Loucy (cell line): ENCODE results near the gene CCDC200.

Source experiments
- EZH2phosphoT487 ChIP-seq: fragments of 200-600 bp; IDR thresholded peaks from 2 replicates; pipeline ENCODE4 v1.6.1; 2018; ENCODE audit warnings: antibody characterized with exemption, mild to moderate bottlenecking, moderate library complexity, borderline replicate concordance
- TF ChIP-seq, protein P1 (sequence below): fragments of 200-600 bp; sonication (generic); conservative IDR thresholded peaks from 2 replicates; pipeline ENCODE4 v1.5.1; 2014; ENCODE audit warnings: mild to moderate bottlenecking, antibody characterized with exemption, low read length

DNA sequence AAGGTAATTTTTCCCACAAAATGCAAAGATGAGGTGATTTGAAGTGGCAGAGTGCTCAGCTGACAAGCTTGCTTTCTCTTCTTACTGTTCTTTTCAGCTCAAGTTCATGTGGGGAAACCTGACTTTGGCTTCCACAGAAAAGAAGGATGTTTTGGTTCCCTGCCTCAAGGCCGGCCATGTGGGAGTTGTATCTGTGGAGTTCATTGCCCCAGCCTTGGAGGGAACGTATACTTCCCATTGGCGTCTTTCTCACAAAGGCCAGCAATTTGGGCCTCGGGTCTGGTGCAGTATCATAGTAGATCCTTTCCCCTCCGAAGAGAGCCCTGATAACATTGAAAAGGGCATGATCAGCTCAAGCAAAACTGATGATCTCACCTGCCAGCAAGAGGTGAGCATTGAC is 35.2 kb downstream of the CCDC200 start:
- TF ChIP-seq, protein P1, sequence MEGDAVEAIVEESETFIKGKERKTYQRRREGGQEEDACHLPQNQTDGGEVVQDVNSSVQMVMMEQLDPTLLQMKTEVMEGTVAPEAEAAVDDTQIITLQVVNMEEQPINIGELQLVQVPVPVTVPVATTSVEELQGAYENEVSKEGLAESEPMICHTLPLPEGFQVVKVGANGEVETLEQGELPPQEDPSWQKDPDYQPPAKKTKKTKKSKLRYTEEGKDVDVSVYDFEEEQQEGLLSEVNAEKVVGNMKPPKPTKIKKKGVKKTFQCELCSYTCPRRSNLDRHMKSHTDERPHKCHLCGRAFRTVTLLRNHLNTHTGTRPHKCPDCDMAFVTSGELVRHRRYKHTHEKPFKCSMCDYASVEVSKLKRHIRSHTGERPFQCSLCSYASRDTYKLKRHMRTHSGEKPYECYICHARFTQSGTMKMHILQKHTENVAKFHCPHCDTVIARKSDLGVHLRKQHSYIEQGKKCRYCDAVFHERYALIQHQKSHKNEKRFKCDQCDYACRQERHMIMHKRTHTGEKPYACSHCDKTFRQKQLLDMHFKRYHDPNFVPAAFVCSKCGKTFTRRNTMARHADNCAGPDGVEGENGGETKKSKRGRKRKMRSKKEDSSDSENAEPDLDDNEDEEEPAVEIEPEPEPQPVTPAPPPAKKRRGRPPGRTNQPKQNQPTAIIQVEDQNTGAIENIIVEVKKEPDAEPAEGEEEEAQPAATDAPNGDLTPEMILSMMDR = no peak
- TF ChIP-seq EZH2phosphoT487 = no peak
